Naive B cell (primary cell): ENCODE results near the gene UPK3BL1. TPM values are rescaled to one million over a fixed set of nuclear protein-coding genes. Genes with fewer than 3 reads are reported as not detected.
"Not testable (repeated sequence)": the region's sequence is repeated elsewhere in the genome, so short reads cannot be mapped to it uniquely, and the experiment has no call there.

Experiments
- ATAC-seq, 2 donors: fragments of 150-1000 bp; cut with Tn5 transposase; 2 replicates each; pipeline ENCODE4 v1.10.0; 2021; ENCODE audit warnings: low read depth in 2 of 2, mild to moderate bottlenecking in 2 of 2, moderate library complexity in 2 of 2
- DNase-seq: peaks from one replicate; pipeline ENCODE4 v3.0.0; 2022
- H3K27ac Mint-ChIP-seq, 6 donors: one replicate each; pipeline ENCODE4 v1.8.0; 2020 to 2022; ENCODE audit warnings: mild to moderate bottlenecking in 6 of 6, mixed read lengths in 6 of 6, moderate library complexity in 5 of 6, inconsistent platforms in 2 of 6
- H3K27me3 Mint-ChIP-seq, 3 donors: one replicate each; pipeline ENCODE4 v1.8.0; 2021 to 2022; ENCODE audit warnings: mixed read lengths in 3 of 3, mild to moderate bottlenecking in 1 of 3
- H3K36me3 Mint-ChIP-seq, 2 donors: one replicate each; pipeline ENCODE4 v1.8.0; 2020 to 2022; ENCODE audit warnings: mixed read lengths in 2 of 2, inconsistent platforms in 1 of 2, mild to moderate bottlenecking in 1 of 2
- H3K4me1 Mint-ChIP-seq, 3 donors: one replicate each; pipeline ENCODE4 v1.8.0; 2020 to 2022; ENCODE audit warnings: mixed read lengths in 3 of 3, inconsistent platforms in 1 of 3, mild to moderate bottlenecking in 1 of 3, moderate library complexity in 1 of 3
- H3K4me3 Mint-ChIP-seq, 8 donors: one replicate each; pipeline ENCODE4 v1.8.0; 2020 to 2022; ENCODE audit warnings: mild to moderate bottlenecking in 8 of 8, mixed read lengths in 8 of 8, moderate library complexity in 8 of 8, inconsistent platforms in 2 of 8
- H3K9me3 Mint-ChIP-seq, 7 donors: one replicate each; pipeline ENCODE4 v1.8.0; 2020 to 2022; ENCODE audit warnings: mixed read lengths in 7 of 7, mild to moderate bottlenecking in 5 of 7, inconsistent platforms in 2 of 7, moderate library complexity in 1 of 7
- polyA plus RNA-seq, 6 donors: library from polyadenylated mRNA; unstranded; fragments of 300-500 nt; fragmentation: Illumina TruSeq; gene quantifications; one replicate each; pipeline ENCODE4 v1.2.3, GENCODE V29; 2021; ENCODE audit warnings: low read depth in 6 of 6

Gene UPK3BL1
- polyA plus RNA-seq, 6 donors from 2014 or later = 8.6 to 29.8 (median 23.3) TPM

DNA sequence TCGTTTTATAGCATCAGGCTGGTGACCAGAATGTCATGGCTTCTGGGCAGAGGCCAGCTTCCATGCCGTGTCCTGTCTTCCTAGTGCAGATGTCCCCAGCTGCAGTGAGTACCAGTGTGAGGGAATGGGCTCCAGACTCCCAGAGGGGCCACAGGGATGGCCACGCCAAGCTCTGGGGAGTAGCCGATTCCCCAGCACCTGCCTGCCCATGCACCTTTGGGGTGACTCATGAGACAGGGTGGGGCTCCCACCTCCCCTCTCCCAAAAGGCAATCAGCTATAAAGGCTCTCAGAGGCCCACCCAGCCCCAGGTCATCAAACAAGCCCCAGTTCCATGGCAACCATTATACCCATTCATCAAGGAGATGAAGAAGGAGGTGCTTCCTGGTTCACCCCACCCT, 7.3 kb upstream of the UPK3BL1 start, which contains the start of gene SPDYE2B:
Gene SPDYE2B (plus strand): TSS at position 396 of the 400 bp plus-strand sequence. CDS start 2,030 bp downstream, outside the sequence.
- H3K4me3 Mint-ChIP-seq, H3K4me1 Mint-ChIP-seq: not testable (repeated sequence)

DNA sequence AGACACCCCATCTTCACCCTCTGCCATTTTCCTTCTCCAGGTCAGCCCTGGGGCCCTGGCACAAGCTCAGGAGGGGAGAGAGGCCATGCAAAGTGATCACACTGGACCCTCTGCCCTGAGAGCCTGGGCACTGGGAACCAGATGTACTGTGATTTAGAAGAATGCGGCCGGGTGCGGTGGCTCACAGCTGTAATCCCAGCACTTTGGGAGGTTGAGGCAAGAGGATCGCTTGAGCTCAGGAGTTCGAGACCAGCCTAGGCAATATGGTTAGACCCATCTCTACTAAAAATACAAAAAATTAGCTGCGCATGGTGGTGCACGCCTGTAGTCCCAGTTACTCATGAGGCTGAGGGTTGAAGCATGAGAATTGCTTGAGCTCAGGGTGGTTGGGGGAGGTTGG, 5.2 kb upstream of the UPK3BL1 start:
- not testable (repeated sequence) for H3K27me3 Mint-ChIP-seq, ATAC-seq, H3K36me3 Mint-ChIP-seq, H3K9me3 Mint-ChIP-seq, H3K27ac Mint-ChIP-seq, H3K4me1 Mint-ChIP-seq, DNase-seq, H3K4me3 Mint-ChIP-seq

More for the DNA sequence above, 7.3 kb upstream of the UPK3BL1 start, which contains the start of gene SPDYE2B:
- ATAC-seq, H3K27ac Mint-ChIP-seq, H3K9me3 Mint-ChIP-seq, H3K27me3 Mint-ChIP-seq, DNase-seq, H3K36me3 Mint-ChIP-seq: not testable (repeated sequence)

GRCh38 chr7:102643404-102643803, 813 bp upstream of the UPK3BL1 start:
- not testable (repeated sequence) for ATAC-seq, DNase-seq

GRCh38 chr7:102638848-102639247, 3.7 kb downstream of the UPK3BL1 start:
- not testable (repeated sequence) for H3K36me3 Mint-ChIP-seq, H3K9me3 Mint-ChIP-seq, DNase-seq, H3K27me3 Mint-ChIP-seq, H3K4me1 Mint-ChIP-seq, H3K27ac Mint-ChIP-seq
- peak; percentile 4 for ATAC-seq
- H3K4me3 Mint-ChIP-seq = peak overlapping the region in 1 of 8 donors; percentile 5

More at GRCh38 chr7:102643404-102643803, 813 bp upstream of the UPK3BL1 start:
- not testable (repeated sequence) for H3K27ac Mint-ChIP-seq, H3K27me3 Mint-ChIP-seq, H3K9me3 Mint-ChIP-seq, H3K4me1 Mint-ChIP-seq, H3K4me3 Mint-ChIP-seq, H3K36me3 Mint-ChIP-seq

GRCh38 chr7:102636956-102637355, 5.6 kb downstream of the UPK3BL1 start:
- not testable (repeated sequence) for H3K9me3 Mint-ChIP-seq, H3K36me3 Mint-ChIP-seq, H3K27ac Mint-ChIP-seq, H3K27me3 Mint-ChIP-seq, DNase-seq, H3K4me3 Mint-ChIP-seq, ATAC-seq, H3K4me1 Mint-ChIP-seq

DNA sequence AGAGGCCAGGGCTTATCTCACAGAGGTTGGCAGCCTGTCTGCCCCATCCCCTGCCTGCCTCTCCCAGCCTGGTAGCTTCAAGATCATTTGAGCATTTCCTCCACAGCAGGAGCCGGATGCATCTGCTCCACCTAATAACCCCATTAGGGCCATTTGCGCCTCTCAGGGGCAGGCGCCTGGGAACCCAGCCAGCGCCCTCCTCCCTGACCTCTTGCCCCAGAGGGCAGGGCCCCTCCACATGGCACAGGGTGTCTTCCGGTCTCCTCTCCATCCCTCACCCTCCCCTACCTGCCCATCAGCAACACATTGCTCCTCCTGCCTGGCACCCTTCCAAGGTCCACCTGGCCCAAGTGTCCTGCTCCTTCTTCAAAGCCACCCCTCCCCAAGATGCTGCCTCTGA, 7.2 kb downstream of the UPK3BL1 start:
- not testable (repeated sequence) for ATAC-seq, H3K9me3 Mint-ChIP-seq, H3K4me3 Mint-ChIP-seq, H3K27me3 Mint-ChIP-seq, H3K4me1 Mint-ChIP-seq, H3K27ac Mint-ChIP-seq, H3K36me3 Mint-ChIP-seq, DNase-seq

GRCh38 chr7:102634299-102634698, 8.3 kb downstream of the UPK3BL1 start:
- not testable (repeated sequence) for H3K4me3 Mint-ChIP-seq, DNase-seq, H3K36me3 Mint-ChIP-seq, H3K27me3 Mint-ChIP-seq, H3K4me1 Mint-ChIP-seq, H3K9me3 Mint-ChIP-seq, H3K27ac Mint-ChIP-seq, ATAC-seq

DNA sequence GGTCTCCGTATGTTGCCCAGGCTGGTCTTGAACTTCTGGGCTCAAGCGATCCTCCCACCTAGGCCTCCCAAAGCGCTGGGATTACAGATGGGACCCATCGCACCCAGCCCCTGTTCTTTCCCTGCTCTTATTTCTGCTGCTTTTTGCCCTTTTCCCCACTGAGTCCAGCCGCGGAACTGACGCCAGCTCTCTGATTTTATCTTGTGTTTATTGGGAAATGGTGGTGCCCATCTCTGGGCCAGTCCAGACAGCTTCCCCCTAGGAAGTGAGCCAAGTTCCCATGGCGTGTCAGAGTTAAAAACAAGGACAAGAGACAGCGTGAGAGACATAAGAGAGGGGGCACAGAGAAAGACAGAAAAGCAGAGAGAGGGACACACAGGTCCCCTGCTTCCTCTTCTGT, 12.0 kb downstream of the UPK3BL1 start:
- not testable (repeated sequence) for DNase-seq, H3K4me1 Mint-ChIP-seq, H3K36me3 Mint-ChIP-seq, H3K9me3 Mint-ChIP-seq, ATAC-seq, H3K27me3 Mint-ChIP-seq, H3K27ac Mint-ChIP-seq, H3K4me3 Mint-ChIP-seq

DNA sequence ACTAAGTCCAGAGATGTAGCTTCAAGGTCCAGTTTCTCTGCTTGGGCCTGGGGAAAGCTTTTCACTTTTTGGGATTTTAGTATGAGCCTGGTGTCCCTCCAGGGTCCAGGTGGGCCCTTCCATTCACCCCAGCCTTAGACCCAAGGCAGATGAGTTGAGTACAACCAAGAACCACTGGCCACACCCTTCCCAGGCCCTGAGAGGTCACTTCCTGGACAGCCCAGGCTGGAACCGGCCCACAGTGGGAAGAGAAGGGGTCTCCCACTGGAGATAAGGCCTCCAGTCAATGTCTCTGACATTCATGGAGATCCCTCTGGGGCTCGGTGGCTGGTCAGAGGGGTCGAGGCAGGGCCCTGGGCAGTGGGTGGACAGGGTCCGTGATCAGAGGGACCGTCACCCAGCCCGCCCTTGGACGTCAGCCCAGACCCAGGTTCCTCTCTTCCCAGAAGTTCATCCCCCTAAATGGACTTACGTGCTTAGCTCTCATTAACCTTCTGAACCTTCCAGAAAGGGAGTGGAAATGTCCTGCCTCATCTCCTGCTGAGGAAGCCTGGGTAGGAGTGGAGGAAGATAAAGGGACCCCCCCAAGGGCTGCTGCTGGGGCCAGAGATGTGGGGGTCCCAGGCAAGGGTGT, 15.2 kb downstream of the UPK3BL1 start:
- H3K27ac Mint-ChIP-seq, ATAC-seq, DNase-seq, H3K9me3 Mint-ChIP-seq, H3K36me3 Mint-ChIP-seq, H3K4me3 Mint-ChIP-seq, H3K4me1 Mint-ChIP-seq, H3K27me3 Mint-ChIP-seq: not testable (repeated sequence)

- H3K4me3 Mint-ChIP-seq, H3K9me3 Mint-ChIP-seq, H3K36me3 Mint-ChIP-seq, DNase-seq, H3K4me1 Mint-ChIP-seq, ATAC-seq, H3K27me3 Mint-ChIP-seq, H3K27ac Mint-ChIP-seq: not testable (repeated sequence)
Observed at GRCh38 chr7:102618122-102618521, 24.5 kb downstream of the UPK3BL1 start.

DNA sequence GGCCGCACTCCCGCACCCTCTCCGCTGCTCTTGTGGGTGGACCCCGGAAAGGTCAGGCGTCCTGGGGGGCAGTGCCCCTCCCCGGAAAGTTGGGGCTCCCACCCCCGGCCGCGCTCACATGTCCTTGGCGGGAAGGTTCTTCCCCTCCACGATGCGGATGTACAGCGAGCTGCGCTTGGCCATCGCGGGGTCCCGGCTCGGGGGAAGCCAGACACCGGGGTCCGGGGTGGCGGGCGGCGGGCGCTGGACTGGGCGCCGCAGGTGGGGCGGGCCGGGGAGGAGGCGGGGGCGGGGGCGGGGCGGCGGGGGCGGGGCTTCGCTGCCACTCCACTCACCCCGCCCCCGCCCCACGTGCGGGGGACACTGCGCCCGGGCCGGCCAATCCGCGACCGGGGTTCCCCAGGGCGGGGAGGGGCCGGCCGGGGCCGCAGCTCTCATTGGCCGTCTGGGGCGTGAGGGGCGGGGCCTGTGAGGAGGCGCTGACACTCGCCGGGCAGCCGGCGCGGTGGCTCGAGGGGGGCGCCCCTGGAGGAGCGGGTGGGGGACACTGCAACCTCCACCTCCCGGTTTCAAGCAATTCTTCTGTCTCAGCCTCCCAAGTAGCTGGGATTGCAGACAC, 26.0 kb downstream of the UPK3BL1 start, which contains the start of gene RASA4:
Gene RASA4 (minus strand): TSS at position 250 of the 619 bp plus-strand sequence. CDS start 67 bp downstream, at position 183.
- peak within 1 kb of the TSS in 6 of 8 donors; percentile 3 to 73 (median 52) for H3K4me3 Mint-ChIP-seq
- H3K27me3 Mint-ChIP-seq, H3K9me3 Mint-ChIP-seq, H3K4me1 Mint-ChIP-seq, H3K36me3 Mint-ChIP-seq: not testable (repeated sequence)
- peak; percentile 88 for ATAC-seq
- H3K27ac Mint-ChIP-seq = peak within 1 kb of the TSS in 1 of 6 donors; percentile 81
- peak; percentile 42 for DNase-seq

GRCh38 chr7:102615930-102616329, 26.7 kb downstream of the UPK3BL1 start:
- not testable (repeated sequence) for H3K27ac Mint-ChIP-seq, H3K36me3 Mint-ChIP-seq, H3K4me1 Mint-ChIP-seq, H3K27me3 Mint-ChIP-seq, DNase-seq, H3K9me3 Mint-ChIP-seq, H3K4me3 Mint-ChIP-seq
- ATAC-seq = peak; percentile 24 to 29

DNA sequence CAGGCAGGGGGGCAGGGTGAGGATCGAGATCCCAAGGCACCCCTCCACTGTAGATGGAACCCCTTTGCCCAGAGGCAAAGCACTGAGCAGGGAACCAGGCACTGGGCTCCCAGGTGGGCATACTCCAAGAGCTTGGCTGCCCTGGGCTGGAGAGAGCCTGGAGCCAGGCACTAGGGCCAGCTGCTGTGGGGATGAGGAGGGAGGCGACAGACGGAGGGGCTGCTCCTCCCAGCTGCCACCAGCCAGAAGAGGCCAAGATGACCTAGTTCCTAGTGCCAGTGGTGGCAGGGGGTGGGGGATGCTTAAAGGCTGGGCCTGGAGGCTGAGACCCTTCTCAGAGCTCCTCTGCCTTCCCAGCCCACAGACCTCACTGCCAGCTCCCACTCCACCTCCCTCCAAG, 27.7 kb downstream of the UPK3BL1 start:
- DNase-seq, ATAC-seq, H3K4me3 Mint-ChIP-seq, H3K9me3 Mint-ChIP-seq, H3K4me1 Mint-ChIP-seq, H3K27ac Mint-ChIP-seq, H3K36me3 Mint-ChIP-seq, H3K27me3 Mint-ChIP-seq: not testable (repeated sequence)

- not testable (repeated sequence) for H3K4me3 Mint-ChIP-seq, H3K27ac Mint-ChIP-seq, H3K9me3 Mint-ChIP-seq, ATAC-seq, DNase-seq, H3K36me3 Mint-ChIP-seq, H3K4me1 Mint-ChIP-seq, H3K27me3 Mint-ChIP-seq
Observed at GRCh38 chr7:102614346-102614697, 28.3 kb downstream of the UPK3BL1 start.
